Measurements from ENCODE around the gene ZSWIM4. TPM values are rescaled to one million over a fixed set of nuclear protein-coding genes. Genes with fewer than 3 reads are reported as not detected.
A peak's percentile ranks its signal among the peaks of the same experiment; 100 is the strongest.

Gene ZSWIM4
- polyA plus RNA-seq, 2 of the 4 experiments (the other 2 are of a cell fraction) = 1.6 to 3.4 TPM

- no peaks in the 10 kb centered on the region for H3K4me1 ChIP-seq
These were observed 17.9 kb downstream of the ZSWIM4 start for GRCh38 chr19:13813147-13813546.

DNA sequence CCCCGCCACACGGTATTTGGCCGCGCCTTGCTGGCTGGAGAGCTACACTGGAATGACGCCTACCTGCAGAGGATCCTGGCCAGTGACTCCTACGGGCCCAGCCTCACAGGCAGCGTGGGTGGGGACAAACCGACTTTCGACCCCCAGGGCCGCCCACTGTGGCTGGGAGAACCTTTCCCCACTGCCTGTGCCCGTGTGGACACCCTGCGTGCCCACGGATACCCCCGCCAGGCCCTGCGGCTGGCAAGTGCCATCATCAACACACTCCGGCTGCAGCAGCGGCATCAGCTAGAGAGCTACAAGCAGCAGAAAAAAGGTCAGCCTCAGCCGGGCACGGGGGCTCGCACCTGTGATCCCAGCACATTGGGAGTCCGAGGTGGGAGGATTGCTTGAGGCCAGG, 19.3 kb downstream of the ZSWIM4 start:
- FAIRE-seq = no peak

More at GRCh38 chr19:13813147-13813546, 17.9 kb downstream of the ZSWIM4 start:
- TF ChIP-seq NPAS2 (CRISPR knock-in tag; IDR thresholded peaks at IDR 0.05; ENCODE audit: borderline replicate concordance) = no peak
- TF ChIP-seq FOSL2 (IDR thresholded peaks at IDR 0.05) = no peak
- no peak for TF ChIP-seq FOSL2 (CRISPR knock-in tag; IDR thresholded peaks at IDR 0.05)
- TF ChIP-seq HEYL (CRISPR knock-in tag; IDR thresholded peaks at IDR 0.05) = no peak
- TF ChIP-seq EHF (CRISPR knock-in tag; IDR thresholded peaks at IDR 0.05) = no peak
- DNase-seq (ENCODE audit: low read depth in 1 of 2, low spot score in 1 of 2) (no peak), FAIRE-seq (no peak), ATAC-seq (no peak)
- H3K27ac ChIP-seq = no peak overlapping the region
- CTCF ChIA-PET = interaction anchor here (1.0 kb wide), 1 partner anchor 20 kb away, joined by 3 read pairs; no protein-coding TSS in a partner anchor
- POLR2A ChIA-PET = no interaction called here
- no peak overlapping the region for H3K4me3 ChIP-seq
- WGBS (ENCODE audit: missing lambda C conversion rate) = 100% methylated on average over 1 of the region's 2 CpGs
- H3K4me2 ChIP-seq = no peak overlapping the region
- no peaks in the 10 kb centered on the region for H3K9me3 ChIP-seq

GRCh38 chr19:13817018-13817614, 21.9 kb downstream of the ZSWIM4 start:
- ChIA-PET CTCF (no interaction called here), POLR2A (no interaction called here)
- H3K27ac ChIP-seq = no peak overlapping the region
- H3K4me2 ChIP-seq = no peak overlapping the region
- WGBS (ENCODE audit: missing lambda C conversion rate) = 82% methylated on average over 9 of the region's 11 CpGs
- no peaks in the 10 kb centered on the region for H3K9me3 ChIP-seq
- no peak for TF ChIP-seq SMC3 (IDR thresholded peaks at IDR 0.05)
- TF ChIP-seq ZNF302 (CRISPR knock-in tag; IDR thresholded peaks at IDR 0.05) = no peak
- TF ChIP-seq HOXA7 (CRISPR knock-in tag; IDR thresholded peaks at IDR 0.05) = no peak
- FAIRE-seq (no peak), ATAC-seq (peak; percentile 71 to 79), DNase-seq (ENCODE audit: low read depth in 1 of 2, low spot score in 1 of 2) (peak in 1 of 2 experiments; percentile 33)
- H3K4me1 ChIP-seq = no peaks in the 10 kb centered on the region
- H3K4me3 ChIP-seq = no peak overlapping the region

More for the DNA sequence above, 19.3 kb downstream of the ZSWIM4 start:
- DNase-seq (ENCODE audit: low read depth in 1 of 2, low spot score in 1 of 2) = no peak
- Histone ChIP-seq H3K9me3 (no peaks in the 10 kb centered on the region), H3K4me2 (no peak overlapping the region), H3K4me3 (no peak overlapping the region), H3K27ac (no peak overlapping the region), H3K4me1 (no peaks in the 10 kb centered on the region)
- ChIA-PET CTCF (interaction anchor here (1.0 to 1.9 kb wide), 4 partner anchors 10 to 48 kb away, joined by 3 to 5 read pairs (median 4); no protein-coding TSS in a partner anchor), POLR2A (no interaction called here)
- ATAC-seq = no peak
- TF ChIP-seq FOSB (CRISPR knock-in tag; IDR thresholded peaks at IDR 0.05) (no peak), HDAC2 (IDR thresholded peaks at IDR 0.05) (no peak), HMGXB4 (CRISPR knock-in tag; IDR thresholded peaks at IDR 0.05; ENCODE audit: borderline replicate concordance) (no peak), JUN (IDR thresholded peaks at IDR 0.05) (no peak), ZSCAN20 (CRISPR knock-in tag; IDR thresholded peaks at IDR 0.05) (no peak), ZFP36 (IDR thresholded peaks at IDR 0.05; ENCODE audit: borderline replicate concordance, partially characterized antibody) (no peak), RNF2 (IDR thresholded peaks at IDR 0.05; ENCODE audit: borderline replicate concordance, low read depth) (no peak), MAX (IDR thresholded peaks at IDR 0.05) (no peak), KDM1A (IDR thresholded peaks at IDR 0.05; ENCODE audit: low read depth) (no peak)
- WGBS (ENCODE audit: missing lambda C conversion rate) = 96% methylated on average over 4 of the region's 21 CpGs

DNA sequence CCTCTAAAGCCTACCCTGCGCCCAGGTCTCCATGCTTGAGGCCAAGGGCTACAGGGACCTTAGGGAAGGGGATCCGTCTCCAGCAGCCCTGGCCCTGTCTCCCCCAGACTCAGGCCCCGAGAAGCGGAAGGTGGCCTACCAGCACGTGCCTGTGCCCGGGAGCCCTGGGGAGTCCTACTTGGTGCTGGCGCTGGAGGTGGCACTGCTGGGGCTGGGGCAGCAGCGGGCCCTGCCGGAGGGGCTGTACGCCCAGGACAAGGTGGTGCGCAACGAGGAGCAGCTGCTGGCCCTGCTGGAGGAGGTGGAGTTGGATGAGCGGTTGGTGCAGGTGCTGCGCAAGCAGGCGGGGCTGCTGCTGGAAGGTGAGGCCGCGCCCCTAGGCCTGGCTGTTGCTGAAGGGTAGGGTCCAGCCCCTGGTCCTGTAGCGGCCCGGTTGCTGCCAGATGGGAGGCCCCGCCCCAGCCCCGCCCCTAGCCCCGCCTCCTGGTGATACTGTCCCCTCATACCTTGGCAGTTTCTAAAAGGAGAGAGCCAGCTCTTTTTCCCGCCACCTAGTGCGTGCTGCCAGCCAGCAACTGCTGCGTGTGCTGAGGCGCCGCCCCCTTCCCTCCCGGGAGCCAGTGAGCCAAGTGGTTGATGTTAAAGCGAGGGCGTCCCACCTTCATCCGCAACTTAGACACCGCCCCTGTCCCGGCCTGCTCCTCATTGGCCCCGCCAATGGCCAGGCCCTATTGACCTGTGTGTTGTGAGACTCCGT, 22.6 kb downstream of the ZSWIM4 start:
- DNase-seq (ENCODE audit: low read depth in 1 of 2, low spot score in 1 of 2) (no peak), ATAC-seq (peak; percentile 44 to 60; a peak in 4 of 6 replicates), FAIRE-seq (no peak)
- no peak overlapping the region for H3K4me2 ChIP-seq
- H3K9me3 ChIP-seq = no peaks in the 10 kb centered on the region
- ChIA-PET POLR2A (no interaction called here), CTCF (no interaction called here)
- H3K4me1 ChIP-seq = no peaks in the 10 kb centered on the region
- WGBS (ENCODE audit: missing lambda C conversion rate) = 97% methylated on average over 11 of the region's 35 CpGs
- H3K4me3 ChIP-seq = no peak overlapping the region
- H3K27ac ChIP-seq = no peak overlapping the region
- TF ChIP-seq BCL3 (IDR thresholded peaks at IDR 0.05) (no peak), BHLHE40 (IDR thresholded peaks at IDR 0.05; ENCODE audit: low read depth, low read length) (no peak), MAZ (IDR thresholded peaks at IDR 0.05; ENCODE audit: borderline replicate concordance, low read depth, low read length) (no peak), NPAS2 (CRISPR knock-in tag; IDR thresholded peaks at IDR 0.05; ENCODE audit: borderline replicate concordance) (no peak), CEBPB (IDR thresholded peaks at IDR 0.05) (no peak), POLR2A (IDR thresholded peaks at IDR 0.05; ENCODE audit: low read length) (no peak), ZC3H11A (IDR thresholded peaks at IDR 0.05) (no peak), CBX2 (IDR thresholded peaks at IDR 0.05; ENCODE audit: borderline replicate concordance, low read depth) (no peak), HOXA7 (CRISPR knock-in tag; IDR thresholded peaks at IDR 0.05) (no peak), FOSB (CRISPR knock-in tag; IDR thresholded peaks at IDR 0.05) (no peak), CHD4 (IDR thresholded peaks at IDR 0.05; ENCODE audit: borderline replicate concordance) (no peak), ZFP36 (IDR thresholded peaks at IDR 0.05; ENCODE audit: borderline replicate concordance, partially characterized antibody) (no peak), SREBF2 (IDR thresholded peaks at IDR 0.05) (no peak)
- TF ChIP-seq, protein P1, sequence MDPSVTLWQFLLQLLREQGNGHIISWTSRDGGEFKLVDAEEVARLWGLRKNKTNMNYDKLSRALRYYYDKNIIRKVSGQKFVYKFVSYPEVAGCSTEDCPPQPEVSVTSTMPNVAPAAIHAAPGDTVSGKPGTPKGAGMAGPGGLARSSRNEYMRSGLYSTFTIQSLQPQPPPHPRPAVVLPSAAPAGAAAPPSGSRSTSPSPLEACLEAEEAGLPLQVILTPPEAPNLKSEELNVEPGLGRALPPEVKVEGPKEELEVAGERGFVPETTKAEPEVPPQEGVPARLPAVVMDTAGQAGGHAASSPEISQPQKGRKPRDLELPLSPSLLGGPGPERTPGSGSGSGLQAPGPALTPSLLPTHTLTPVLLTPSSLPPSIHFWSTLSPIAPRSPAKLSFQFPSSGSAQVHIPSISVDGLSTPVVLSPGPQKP (IDR thresholded peaks at IDR 0.05; ENCODE audit: low read depth, low read length) = no peak

Measured in A549 (cell line).